ENCODE results near the gene GABRG3.

GABRG3 gene

GRCh38 chr15:27042230-27042629 lies 71.2 kb downstream of the GABRG3 start (continued):
- TF ChIP-seq PATZ1 (CRISPR knock-in tag; IDR thresholded peaks at IDR 0.05; ENCODE audit: borderline replicate concordance) (no peak), ZC3H10 (CRISPR knock-in tag; IDR thresholded peaks at IDR 0.05) (no peak), ZNF70 (CRISPR knock-in tag; IDR thresholded peaks at IDR 0.05) (no peak)

GRCh38 chr15:27042646-27043045 lies 71.7 kb downstream of the GABRG3 start:
- no peak for TF ChIP-seq SNAI2 (CRISPR knock-in tag; IDR thresholded peaks at IDR 0.05)
- no peak for TF ChIP-seq ZFP3 (CRISPR knock-in tag; IDR thresholded peaks at IDR 0.05)
- TF ChIP-seq ZNF565 (CRISPR knock-in tag; conservative IDR thresholded peaks at IDR 0.05; ENCODE audit: low read depth): no peak
- no peak for TF ChIP-seq ZFP30 (CRISPR knock-in tag; IDR thresholded peaks at IDR 0.05)
- no peak for TF ChIP-seq ZNF70 (CRISPR knock-in tag; IDR thresholded peaks at IDR 0.05)
- TF ChIP-seq ZNF8 (CRISPR knock-in tag; IDR thresholded peaks at IDR 0.05): no peak
- TF ChIP-seq BACH2 (CRISPR knock-in tag; IDR thresholded peaks at IDR 0.05; ENCODE audit: borderline replicate concordance): no peak
- ATAC-seq: no peak

GRCh38 chr15:27043770-27044169 lies 72.8 kb downstream of the GABRG3 start:
- TF ChIP-seq POU6F1 (CRISPR knock-in tag; IDR thresholded peaks at IDR 0.05; ENCODE audit: borderline replicate concordance, low read depth) (no peak), TCF4 (CRISPR knock-in tag; IDR thresholded peaks at IDR 0.05; ENCODE audit: borderline replicate concordance) (no peak), CSDC2 (CRISPR knock-in tag; IDR thresholded peaks at IDR 0.05) (no peak), ISL1 (CRISPR knock-in tag; IDR thresholded peaks at IDR 0.05) (no peak), PATZ1 (CRISPR knock-in tag; IDR thresholded peaks at IDR 0.05; ENCODE audit: borderline replicate concordance) (no peak), GLIS3 (CRISPR knock-in tag; IDR thresholded peaks at IDR 0.05) (no peak), CREB5 (CRISPR knock-in tag; IDR thresholded peaks at IDR 0.05; ENCODE audit: low read depth) (no peak), OSR1 (CRISPR knock-in tag; IDR thresholded peaks at IDR 0.05) (no peak), SNAI2 (CRISPR knock-in tag; IDR thresholded peaks at IDR 0.05) (no peak), ZNF8 (CRISPR knock-in tag; IDR thresholded peaks at IDR 0.05) (no peak)
- TF ChIP-seq, protein P1, sequence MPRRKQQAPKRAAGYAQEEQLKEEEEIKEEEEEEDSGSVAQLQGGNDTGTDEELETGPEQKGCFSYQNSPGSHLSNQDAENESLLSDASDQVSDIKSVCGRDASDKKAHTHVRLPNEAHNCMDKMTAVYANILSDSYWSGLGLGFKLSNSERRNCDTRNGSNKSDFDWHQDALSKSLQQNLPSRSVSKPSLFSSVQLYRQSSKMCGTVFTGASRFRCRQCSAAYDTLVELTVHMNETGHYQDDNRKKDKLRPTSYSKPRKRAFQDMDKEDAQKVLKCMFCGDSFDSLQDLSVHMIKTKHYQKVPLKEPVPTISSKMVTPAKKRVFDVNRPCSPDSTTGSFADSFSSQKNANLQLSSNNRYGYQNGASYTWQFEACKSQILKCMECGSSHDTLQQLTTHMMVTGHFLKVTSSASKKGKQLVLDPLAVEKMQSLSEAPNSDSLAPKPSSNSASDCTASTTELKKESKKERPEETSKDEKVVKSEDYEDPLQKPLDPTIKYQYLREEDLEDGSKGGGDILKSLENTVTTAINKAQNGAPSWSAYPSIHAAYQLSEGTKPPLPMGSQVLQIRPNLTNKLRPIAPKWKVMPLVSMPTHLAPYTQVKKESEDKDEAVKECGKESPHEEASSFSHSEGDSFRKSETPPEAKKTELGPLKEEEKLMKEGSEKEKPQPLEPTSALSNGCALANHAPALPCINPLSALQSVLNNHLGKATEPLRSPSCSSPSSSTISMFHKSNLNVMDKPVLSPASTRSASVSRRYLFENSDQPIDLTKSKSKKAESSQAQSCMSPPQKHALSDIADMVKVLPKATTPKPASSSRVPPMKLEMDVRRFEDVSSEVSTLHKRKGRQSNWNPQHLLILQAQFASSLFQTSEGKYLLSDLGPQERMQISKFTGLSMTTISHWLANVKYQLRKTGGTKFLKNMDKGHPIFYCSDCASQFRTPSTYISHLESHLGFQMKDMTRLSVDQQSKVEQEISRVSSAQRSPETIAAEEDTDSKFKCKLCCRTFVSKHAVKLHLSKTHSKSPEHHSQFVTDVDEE (CRISPR knock-in tag; IDR thresholded peaks at IDR 0.05): no peak
- TF ChIP-seq, protein P2, sequence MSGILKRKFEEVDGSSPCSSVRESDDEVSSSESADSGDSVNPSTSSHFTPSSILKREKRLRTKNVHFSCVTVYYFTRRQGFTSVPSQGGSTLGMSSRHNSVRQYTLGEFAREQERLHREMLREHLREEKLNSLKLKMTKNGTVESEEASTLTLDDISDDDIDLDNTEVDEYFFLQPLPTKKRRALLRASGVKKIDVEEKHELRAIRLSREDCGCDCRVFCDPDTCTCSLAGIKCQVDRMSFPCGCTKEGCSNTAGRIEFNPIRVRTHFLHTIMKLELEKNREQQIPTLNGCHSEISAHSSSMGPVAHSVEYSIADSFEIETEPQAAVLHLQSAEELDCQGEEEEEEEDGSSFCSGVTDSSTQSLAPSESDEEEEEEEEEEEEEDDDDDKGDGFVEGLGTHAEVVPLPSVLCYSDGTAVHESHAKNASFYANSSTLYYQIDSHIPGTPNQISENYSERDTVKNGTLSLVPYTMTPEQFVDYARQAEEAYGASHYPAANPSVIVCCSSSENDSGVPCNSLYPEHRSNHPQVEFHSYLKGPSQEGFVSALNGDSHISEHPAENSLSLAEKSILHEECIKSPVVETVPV (CRISPR knock-in tag; IDR thresholded peaks at IDR 0.05): no peak

More at GRCh38 chr15:27043770-27044169, 72.8 kb downstream of the GABRG3 start:
- ATAC-seq: no peak

All from SK-N-SH treated with all-trans-retinoic acid at 6 μM for 48 hours (cell line).